Lower leg skin (tissue), 4 donors: ENCODE measurements around the gene PHKG2. TPM values are rescaled to one million over a fixed set of nuclear protein-coding genes. Genes with fewer than 3 reads are reported as not detected.

Experiments used
- DNase-seq, 2 donors: peaks; one replicate each; pipeline ENCODE4 v3.0.0-alpha.2; 2019; ENCODE audit warnings: low spot score in 2 of 2
- H3K4me3 ChIP-seq: fragments of 200-600 bp; sonication (generic); 2 replicates; pipeline ENCODE4 v1.5.1; 2017; ENCODE audit warnings: mild to moderate bottlenecking, low read depth; ENCODE audit not compliant: poor library complexity, severe bottlenecking
- POLR2A ChIP-seq, 2 donors: fragments of 450-650 bp; IDR thresholded peaks; one replicate each; pipeline ENCODE4 v1.6.1; 2016 to 2017; ENCODE audit warnings: antibody characterized with exemption in 2 of 2, mild to moderate bottlenecking in 1 of 2, moderate library complexity in 1 of 2
- WGBS, 2 donors: methylation state at CpG; one replicate each; pipeline ENCODE4 v1.1.5; 2018; 5-methylcytosine and 5-hydroxymethylcytosine counted together
- intact Hi-C: fragments of 100-400 bp; cut with DNase I; formaldehyde crosslinking; loops from one replicate; pipeline ENCODE4 v1.15.0; 2023; ENCODE audit warnings: low total_unique reads
- total RNA-seq, 4 donors: library from RNA; depleted of rRNA; stranded (reverse); fragments of >200 nt; gene quantifications; one replicate each; pipeline ENCODE4 v1.1.0, GENCODE V29; 2016
- TF ChIP-seq, protein P1 (sequence below), 3 donors: fragments of 450-650 bp; IDR thresholded peaks; one replicate each; pipeline ENCODE4 v1.5.1; 2016; ENCODE audit warnings: antibody characterized with exemption in 3 of 3, mild to moderate bottlenecking in 3 of 3, moderate library complexity in 2 of 3

PHKG2 gene
- total RNA-seq, 4 donors from 2014 or later: 20.6 to 39.5 (median 31.5) TPM

DNA sequence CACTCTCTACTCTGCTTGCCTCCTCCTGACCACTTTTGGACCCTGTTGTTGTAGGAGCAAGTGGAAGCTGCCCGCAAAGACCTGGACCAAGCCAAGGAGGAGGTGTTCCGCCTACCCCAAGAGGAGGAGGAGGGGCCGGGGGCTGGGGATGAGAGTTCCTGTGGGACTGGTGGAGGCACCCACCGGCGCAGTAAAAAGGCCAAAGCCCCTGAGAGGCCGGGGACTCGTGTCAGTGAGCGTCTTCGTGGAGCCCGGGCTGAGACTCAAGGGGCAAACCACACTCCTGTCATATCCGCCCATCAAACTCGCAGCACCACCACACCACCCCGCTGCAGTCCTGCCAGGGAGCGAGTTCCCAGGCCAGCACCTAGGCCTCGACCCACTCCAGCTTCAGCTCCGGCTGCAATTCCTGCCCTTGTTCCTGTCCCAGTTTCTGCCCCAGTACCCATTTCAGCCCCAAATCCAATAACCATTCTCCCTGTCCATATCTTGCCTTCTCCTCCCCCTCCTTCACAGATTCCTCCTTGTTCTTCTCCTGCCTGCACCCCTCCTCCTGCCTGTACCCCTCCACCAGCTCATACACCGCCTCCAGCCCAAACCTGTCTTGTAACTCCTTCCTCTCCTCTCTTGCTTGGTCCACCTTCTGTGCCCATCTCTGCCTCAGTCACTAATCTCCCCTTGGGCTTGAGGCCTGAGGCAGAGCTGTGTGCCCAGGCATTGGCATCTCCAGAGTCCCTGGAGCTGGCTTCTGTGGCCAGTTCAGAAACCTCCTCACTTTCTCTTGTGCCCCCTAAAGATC, 11.0 kb upstream of the PHKG2 start:
- no peak overlapping the region for H3K4me3 ChIP-seq
- TF ChIP-seq POLR2A (IDR thresholded peaks at IDR 0.05): no peak
- TF ChIP-seq, protein P1, sequence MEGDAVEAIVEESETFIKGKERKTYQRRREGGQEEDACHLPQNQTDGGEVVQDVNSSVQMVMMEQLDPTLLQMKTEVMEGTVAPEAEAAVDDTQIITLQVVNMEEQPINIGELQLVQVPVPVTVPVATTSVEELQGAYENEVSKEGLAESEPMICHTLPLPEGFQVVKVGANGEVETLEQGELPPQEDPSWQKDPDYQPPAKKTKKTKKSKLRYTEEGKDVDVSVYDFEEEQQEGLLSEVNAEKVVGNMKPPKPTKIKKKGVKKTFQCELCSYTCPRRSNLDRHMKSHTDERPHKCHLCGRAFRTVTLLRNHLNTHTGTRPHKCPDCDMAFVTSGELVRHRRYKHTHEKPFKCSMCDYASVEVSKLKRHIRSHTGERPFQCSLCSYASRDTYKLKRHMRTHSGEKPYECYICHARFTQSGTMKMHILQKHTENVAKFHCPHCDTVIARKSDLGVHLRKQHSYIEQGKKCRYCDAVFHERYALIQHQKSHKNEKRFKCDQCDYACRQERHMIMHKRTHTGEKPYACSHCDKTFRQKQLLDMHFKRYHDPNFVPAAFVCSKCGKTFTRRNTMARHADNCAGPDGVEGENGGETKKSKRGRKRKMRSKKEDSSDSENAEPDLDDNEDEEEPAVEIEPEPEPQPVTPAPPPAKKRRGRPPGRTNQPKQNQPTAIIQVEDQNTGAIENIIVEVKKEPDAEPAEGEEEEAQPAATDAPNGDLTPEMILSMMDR (IDR thresholded peaks at IDR 0.05): no peak
- no peak for DNase-seq
- 91% methylated on average over 17 of the region's 17 CpGs for WGBS, 2 donors
- intact Hi-C loops: no loop called here

DNA sequence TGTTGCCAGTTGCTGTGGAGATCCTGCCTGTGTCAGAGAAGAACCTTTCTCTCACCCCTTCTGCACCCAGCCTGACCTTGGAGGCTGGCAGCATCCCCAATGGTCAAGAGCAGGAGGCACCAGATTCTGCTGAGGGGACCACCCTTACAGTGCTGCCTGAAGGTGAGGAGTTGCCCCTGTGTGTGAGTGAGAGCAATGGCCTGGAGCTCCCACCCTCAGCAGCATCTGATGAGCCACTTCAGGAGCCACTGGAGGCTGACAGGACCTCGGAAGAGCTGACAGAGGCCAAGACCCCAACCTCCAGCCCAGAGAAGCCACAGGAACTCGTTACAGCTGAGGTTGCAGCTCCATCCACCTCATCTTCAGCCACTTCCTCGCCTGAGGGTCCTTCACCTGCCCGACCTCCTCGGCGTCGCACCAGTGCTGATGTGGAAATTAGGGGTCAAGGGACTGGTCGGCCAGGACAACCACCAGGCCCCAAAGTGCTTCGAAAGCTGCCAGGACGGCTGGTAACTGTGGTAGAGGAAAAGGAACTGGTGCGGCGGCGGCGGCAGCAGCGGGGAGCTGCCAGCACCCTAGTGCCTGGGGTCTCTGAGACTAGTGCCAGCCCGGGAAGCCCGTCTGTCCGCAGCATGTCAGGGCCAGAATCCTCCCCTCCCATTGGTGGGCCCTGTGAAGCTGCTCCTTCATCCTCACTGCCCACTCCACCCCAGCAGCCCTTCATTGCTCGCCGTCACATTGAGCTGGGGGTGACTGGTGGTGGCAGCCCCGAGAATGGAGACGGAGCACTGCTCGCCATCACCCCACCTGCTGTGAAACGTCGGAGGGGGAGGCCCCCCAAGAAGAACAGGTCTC, 10.2 kb upstream of the PHKG2 start:
- no peak for DNase-seq
- H3K4me3 ChIP-seq: no peak overlapping the region
- intact Hi-C loops: no loop called here
- no peak for TF ChIP-seq POLR2A (IDR thresholded peaks at IDR 0.05)
- TF ChIP-seq, protein P1 (IDR thresholded peaks at IDR 0.05): no peak
- WGBS, 2 donors: 93 to 94% methylated on average over 25 of the region's 25 CpGs

DNA sequence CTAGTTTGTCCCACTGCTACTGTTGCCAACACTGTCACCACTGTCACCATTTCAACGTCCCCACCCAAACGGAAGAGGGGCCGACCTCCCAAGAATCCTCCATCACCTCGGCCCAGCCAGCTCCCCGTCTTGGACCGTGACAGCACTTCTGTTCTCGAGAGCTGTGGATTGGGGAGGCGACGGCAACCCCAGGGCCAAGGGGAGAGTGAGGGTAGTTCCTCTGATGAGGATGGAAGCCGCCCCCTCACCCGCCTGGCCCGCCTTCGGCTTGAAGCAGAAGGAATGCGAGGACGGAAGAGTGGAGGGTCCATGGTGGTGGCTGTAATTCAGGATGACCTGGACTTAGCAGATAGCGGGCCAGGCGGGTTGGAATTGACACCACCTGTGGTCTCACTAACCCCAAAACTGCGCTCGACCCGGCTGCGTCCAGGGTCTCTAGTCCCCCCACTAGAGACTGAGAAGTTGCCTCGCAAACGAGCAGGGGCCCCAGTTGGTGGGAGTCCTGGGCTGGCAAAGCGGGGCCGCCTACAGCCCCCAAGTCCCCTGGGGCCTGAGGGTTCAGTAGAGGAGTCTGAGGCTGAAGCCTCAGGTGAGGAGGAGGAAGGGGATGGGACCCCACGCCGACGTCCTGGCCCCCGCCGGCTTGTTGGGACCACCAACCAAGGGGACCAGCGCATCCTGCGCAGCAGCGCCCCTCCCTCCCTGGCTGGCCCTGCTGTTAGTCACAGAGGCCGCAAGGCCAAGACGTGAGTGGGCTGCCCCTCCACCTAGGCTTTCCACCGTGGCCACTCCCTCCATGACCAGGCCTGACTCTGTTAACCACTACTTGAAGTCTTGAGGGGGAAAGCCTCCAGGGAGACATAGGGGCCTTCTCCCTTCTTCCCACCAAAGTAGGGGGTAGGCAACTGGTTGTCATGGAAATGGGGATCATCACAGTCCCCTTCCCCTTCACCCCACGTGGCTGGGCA, 9.0 kb upstream of the PHKG2 start:
- DNase-seq: no peak

DNA sequence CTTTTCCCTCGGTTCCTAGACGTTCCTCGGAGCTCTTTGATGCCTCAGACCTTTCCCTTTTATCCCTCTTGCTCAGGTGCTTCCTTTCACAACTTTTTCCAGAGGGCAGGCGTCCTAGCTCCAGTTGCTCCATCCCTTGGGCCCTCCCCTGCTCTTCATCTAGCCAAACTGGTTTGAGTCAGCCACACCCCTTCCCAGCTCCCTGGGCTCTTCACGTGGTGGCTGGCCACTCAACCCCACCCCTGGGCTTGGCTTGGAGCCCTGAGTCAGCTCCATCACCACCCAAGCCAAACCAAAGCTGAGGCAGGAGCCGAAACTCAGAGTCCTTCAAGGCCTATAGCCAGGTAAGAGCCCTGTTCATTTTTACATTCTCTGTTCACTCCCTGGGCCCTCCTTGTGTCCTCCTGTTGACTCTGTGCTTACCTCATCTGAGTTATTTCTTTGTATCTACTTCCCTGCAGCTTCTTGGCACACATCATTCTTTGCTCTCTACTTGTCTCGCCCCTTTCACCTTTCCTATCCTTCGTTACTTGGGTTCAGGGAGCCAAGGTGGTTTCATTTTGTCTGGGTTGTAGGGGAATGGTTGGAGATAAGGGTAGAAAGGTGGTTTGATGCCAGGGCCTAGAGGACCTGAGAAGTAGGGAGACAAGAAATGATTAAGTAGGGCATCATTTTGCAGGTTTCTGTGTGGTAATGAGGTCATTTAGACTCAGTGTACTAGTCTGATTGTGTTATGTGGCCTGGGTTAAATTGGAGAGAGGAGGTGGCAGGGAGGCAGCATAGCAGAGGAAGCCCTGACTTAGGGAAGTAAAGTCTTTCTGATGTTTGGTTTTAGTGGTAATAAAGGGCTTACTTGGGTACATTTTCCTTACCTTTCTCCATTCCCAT, 7.6 kb upstream of the PHKG2 start:
- peak; percentile 96 to 97 for DNase-seq
- WGBS, 2 donors: 21 to 24% methylated on average over 8 of the region's 8 CpGs
- no peak overlapping the region for H3K4me3 ChIP-seq
- intact Hi-C loops: no loop called here
- TF ChIP-seq, protein P1 (IDR thresholded peaks at IDR 0.05): no peak
- no peak for TF ChIP-seq POLR2A (IDR thresholded peaks at IDR 0.05)

More for the DNA sequence above, 9.0 kb upstream of the PHKG2 start:
- intact Hi-C loops: no loop called here
- WGBS, 2 donors: 89% methylated on average over 32 to 37 of the region's 37 CpGs
- TF ChIP-seq, protein P1 (IDR thresholded peaks at IDR 0.05): no peak
- no peak for TF ChIP-seq POLR2A (IDR thresholded peaks at IDR 0.05)
- H3K4me3 ChIP-seq: no peak overlapping the region
